H1 (cell line): ENCODE data around the gene RUFY4. TPM values are rescaled to one million over a fixed set of nuclear protein-coding genes. Genes with fewer than 3 reads are reported as not detected.

ENCODE experiments used
- CTCF ChIA-PET: fragments of 300-600 bp; sonication (Branson Sonifier 250); formaldehyde crosslinking; loops from one replicate; lab custom pipeline; 2021; ENCODE audit not compliant: partially characterized antibody; lab: Charles Lee
- POLR2A ChIA-PET: fragments of 300-600 bp; sonication (Branson Sonifier 250); formaldehyde crosslinking; loops from one replicate; lab custom pipeline; 2021; ENCODE audit warnings: inconsistent platforms; ENCODE audit not compliant: partially characterized antibody; lab: Charles Lee
- DNase-seq, 2 experiments: peaks; one replicate each; pipeline versions ENCODE4 v3.0.0 to v3.0.0-alpha.2; 2010 to 2022; ENCODE audit warnings: low spot score in 2 of 2, low read depth in 1 of 2, mixed read lengths in 1 of 2
- FAIRE-seq: peaks from 2 replicates; lab custom pipeline; 2011; peaks lifted over from hg19 to GRCh38; lab: Jason Lieb, UNC
- H2AFZ ChIP-seq: 2 replicates; pipeline ENCODE4 v1.8.1; 2012; ENCODE audit warnings: low read length, inconsistent platforms
- H2AK5ac ChIP-seq: 2 replicates; pipeline ENCODE4 v1.6.1; 2013; ENCODE audit warnings: low read depth, low read length
- H2BK120ac ChIP-seq: replicated peaks from 2 replicates; pipeline ENCODE3; 2013; ENCODE audit warnings: low read depth, low read length, inconsistent platforms
- H2BK12ac ChIP-seq: 2 replicates; pipeline ENCODE4 v1.6.1; 2013; ENCODE audit warnings: low read depth, low read length
- H2BK15ac ChIP-seq: 2 replicates; pipeline ENCODE4 v1.6.1; 2013; ENCODE audit warnings: low read length
- H2BK20ac ChIP-seq: 2 replicates; pipeline ENCODE4 v1.6.1; 2013; ENCODE audit warnings: low read length
- H2BK5ac ChIP-seq: 2 replicates; pipeline ENCODE4 v1.6.1; 2013; ENCODE audit warnings: low read depth, low read length
- H3K14ac ChIP-seq: 2 replicates; pipeline ENCODE4 v1.6.1; 2013; ENCODE audit warnings: inconsistent platforms; ENCODE audit not compliant: insufficient read length
- H3K18ac ChIP-seq: 2 replicates; pipeline ENCODE4 v1.6.1; 2013; ENCODE audit warnings: low read length; ENCODE audit errors: extremely low read depth
- H3K23ac ChIP-seq: 2 replicates; pipeline ENCODE4 v1.6.1; 2013; ENCODE audit warnings: inconsistent platforms; ENCODE audit not compliant: insufficient read length
- H3K23me2 ChIP-seq: 2 replicates; pipeline ENCODE4 v1.6.1; 2013; ENCODE audit warnings: low read depth, low read length
- H3K27ac ChIP-seq: 2 replicates; pipeline ENCODE4 v1.6.1; 2011; ENCODE audit warnings: low read depth, low read length, inconsistent platforms
- H3K27me3 ChIP-seq, 4 experiments: replicated peaks in 1 of 4; 1 replicate in 1 of 4; 2 replicates in 3 of 4; pipeline versions ENCODE4 v1.6.1 to v1.8.1; 2011 to 2013; ENCODE audit warnings: low read length in 3 of 4, mild to moderate bottlenecking in 3 of 4, inconsistent platforms in 2 of 4, mixed read lengths in 2 of 4, moderate library complexity in 1 of 4; ENCODE audit not compliant: control insufficient read depth in 3 of 4, insufficient read depth in 3 of 4; ENCODE audit errors: extremely low read depth in 1 of 4
- H3K36me3 ChIP-seq, 4 experiments: 2 replicates each; pipeline versions ENCODE4 v1.6.1 to v1.8.1; 2011 to 2013; ENCODE audit warnings: mild to moderate bottlenecking in 4 of 4, low read length in 3 of 4, moderate library complexity in 2 of 4, control low read depth in 1 of 4, inconsistent platforms in 1 of 4; ENCODE audit not compliant: insufficient read depth in 4 of 4, control insufficient read depth in 2 of 4
- H3K4ac ChIP-seq: replicated peaks from 2 replicates; pipeline ENCODE3; 2013; ENCODE audit warnings: low read length, low read depth, mixed read lengths, inconsistent platforms; ENCODE audit not compliant: insufficient read length
- H3K4me1 ChIP-seq, 4 experiments: replicated peaks in 1 of 4; 1 replicate in 1 of 4; 2 replicates in 3 of 4; pipeline versions ENCODE4 v1.6.1 to v1.8.1; 2011 to 2013; ENCODE audit warnings: low read length in 3 of 4, inconsistent platforms in 2 of 4, mixed read lengths in 1 of 4; ENCODE audit not compliant: insufficient read depth in 4 of 4, control insufficient read depth in 3 of 4
- H3K4me2 ChIP-seq, 2 experiments: 2 replicates each; pipeline versions ENCODE4 v1.6.1 to v1.8.1; 2011 to 2013; ENCODE audit warnings: low read depth in 2 of 2, low read length in 2 of 2, control low read depth in 1 of 2, inconsistent platforms in 1 of 2, mild to moderate bottlenecking in 1 of 2; ENCODE audit not compliant: insufficient read depth in 1 of 2
- H3K4me3 ChIP-seq, 4 experiments: fragments of 200-600, 300-600 bp in 1 of 4; sonication (generic), shearing (Covaris generic), sonication (Bioruptor Twin) in 1 of 4; 2 replicates each; pipeline versions ENCODE4 v1.5.1 to v1.8.1; 2011 to 2016; ENCODE audit warnings: low read length in 4 of 4, low read depth in 3 of 4, control low read depth in 2 of 4, inconsistent platforms in 2 of 4, mild to moderate bottlenecking in 2 of 4, mixed read lengths in 1 of 4, moderate library complexity in 1 of 4; ENCODE audit not compliant: insufficient read depth in 2 of 4; ENCODE audit errors: extremely low read depth in 1 of 4
- H3K56ac ChIP-seq: replicated peaks from 2 replicates; pipeline ENCODE3; 2013; ENCODE audit warnings: low read depth, mild to moderate bottlenecking, mixed read lengths, low read length, inconsistent platforms; ENCODE audit not compliant: insufficient read length
- H3K79me1 ChIP-seq: 2 replicates; pipeline ENCODE4 v1.6.1; 2013; ENCODE audit warnings: low read depth, low read length, control low read depth
- H3K79me2 ChIP-seq, 2 experiments: 2 replicates each; pipeline versions ENCODE4 v1.6.1 to v1.8.1; 2012 to 2013; ENCODE audit warnings: low read length in 2 of 2, mild to moderate bottlenecking in 2 of 2, inconsistent platforms in 1 of 2; ENCODE audit not compliant: insufficient read depth in 2 of 2, control insufficient read depth in 1 of 2
- H3K9ac ChIP-seq, 4 experiments: replicated peaks in 1 of 4; 1 replicate in 1 of 4; 2 replicates in 3 of 4; pipeline versions ENCODE4 v1.6.1 to v1.8.1; 2011 to 2013; ENCODE audit warnings: low read depth in 3 of 4, low read length in 3 of 4, control low read depth in 2 of 4, mild to moderate bottlenecking in 2 of 4, moderate library complexity in 2 of 4, inconsistent platforms in 1 of 4; ENCODE audit errors: extremely low read depth in 1 of 4
- H3K9me3 ChIP-seq, 2 experiments: 2 replicates each; pipeline versions ENCODE4 v1.6.1 to v1.8.1; 2012 to 2013; ENCODE audit warnings: mild to moderate bottlenecking in 2 of 2, moderate library complexity in 2 of 2, control low read depth in 1 of 2, inconsistent platforms in 1 of 2, low read depth in 1 of 2, low read length in 1 of 2, mixed read lengths in 1 of 2; ENCODE audit not compliant: insufficient read depth in 2 of 2
- H4K20me1 ChIP-seq, 2 experiments: replicated peaks in 1 of 2; 2 replicates each; pipeline versions ENCODE3 to v1.8.1; 2011 to 2013; ENCODE audit warnings: inconsistent platforms in 2 of 2, low read length in 2 of 2, mild to moderate bottlenecking in 1 of 2; ENCODE audit not compliant: insufficient read depth in 2 of 2, control insufficient read depth in 1 of 2
- H4K5ac ChIP-seq: 2 replicates; pipeline ENCODE4 v1.6.1; 2013; ENCODE audit warnings: low read length, low read depth, mixed read lengths, inconsistent platforms; ENCODE audit not compliant: insufficient read length
- H4K8ac ChIP-seq: 2 replicates; pipeline ENCODE4 v1.8.0; 2013; ENCODE audit warnings: mild to moderate bottlenecking, moderate library complexity, low read length, inconsistent platforms; ENCODE audit not compliant: insufficient read depth; ENCODE audit errors: extremely low read depth
- H4K91ac ChIP-seq: replicated peaks from 2 replicates; pipeline ENCODE3; 2013; ENCODE audit warnings: low read length, mixed read lengths, inconsistent platforms; ENCODE audit not compliant: insufficient read length
- GABPA ChIP-seq: IDR thresholded peaks from 2 replicates; pipeline ENCODE4 v1.6.1; 2011; ENCODE audit warnings: mild to moderate bottlenecking, low read length, moderate library complexity, borderline replicate concordance; ENCODE audit not compliant: insufficient read depth
- WGBS, 2 experiments: shearing (Covaris generic) in 1 of 2; methylation state at CpG; one replicate each; pipeline versions ENCODE4 v1.1.6 to v1.1.7; 2013 to 2015; ENCODE audit warnings: low lambda C conversion rate in 2 of 2, mixed read lengths in 2 of 2, inconsistent platforms in 1 of 2, low coverage in 1 of 2, missing lambda C conversion rate in 1 of 2; ENCODE audit not compliant: insufficient replicate concordance in 2 of 2, insufficient coverage in 1 of 2, insufficient read length in 1 of 2; ENCODE audit errors: extremely low coverage in 1 of 2, missing lambda C conversion rate in 1 of 2; 5-methylcytosine and 5-hydroxymethylcytosine counted together
- polyA plus RNA-seq, 7 experiments: library from polyadenylated mRNA; depleted of rRNA in 3 of 7; stranded (reverse) in 5 of 7; unstranded in 2 of 7; fragments of >200 nt in 5 of 7; fragments of 200-250 nt in 2 of 7; gene quantifications; 1 replicate in 5 of 7; 2 replicates in 1 of 7; 4 replicates in 1 of 7; pipeline versions ENCODE4 v1.2.1 to v1.2.3, GENCODE V29; 2011 to 2013; ENCODE audit warnings: missing spikeins in 2 of 7, mixed read lengths in 2 of 7
- total RNA-seq: library from RNA; stranded (reverse); fragmentation: NEBNext Ultra II Directional; extraction: Animal tissue kit (Norgen Biotek cat#: 25700); gene quantifications from 2 replicates; pipeline ENCODE4 v1.2.1, GENCODE V29; 2021

Gene RUFY4
- total and polyA plus RNA-seq, 2 of the 8 experiments (the other 6 are each of a cell fraction or from before 2014, with no cell fraction given): 0.32 to 0.38 TPM

- H3K36me3 ChIP-seq: no peaks in the 10 kb centered on the region
- H3K79me2 ChIP-seq: no peaks in the 10 kb centered on the region
- no peak overlapping the region for H2AK5ac ChIP-seq
- H3K23ac ChIP-seq: no peak overlapping the region
- H2BK15ac ChIP-seq: no peak overlapping the region
- ChIA-PET CTCF (interaction anchor here (0.7 kb wide), 1 partner anchor 121 kb away, joined by 3 read pairs; no protein-coding TSS in a partner anchor), POLR2A (no interaction called here)
- H3K18ac ChIP-seq: no peak overlapping the region
- no peak overlapping the region for H3K14ac ChIP-seq
- no peaks in the 10 kb centered on the region for H4K20me1 ChIP-seq
- WGBS, 2 experiments: 84% methylated on average over 8 of the region's 8 CpGs; no CpG with 5 or more reads in 1 of the 2 experiments
- H2BK12ac ChIP-seq: no peak overlapping the region
- no peaks in the 10 kb centered on the region for H3K27me3 ChIP-seq
- H3K4me3 ChIP-seq: no peak overlapping the region
- no peak overlapping the region for H3K27ac ChIP-seq
- DNase-seq (no peak), FAIRE-seq (no peak)
- no peaks in the 10 kb centered on the region for H3K79me1 ChIP-seq
- H3K9ac ChIP-seq: no peak overlapping the region
- TF ChIP-seq GABPA: no peak
- no peak overlapping the region for H2BK120ac ChIP-seq
- no peaks in the 10 kb centered on the region for H3K4me1 ChIP-seq
- H2AFZ ChIP-seq: no peak overlapping the region
- no peak overlapping the region for H2BK5ac ChIP-seq
- no peak overlapping the region for H3K4ac ChIP-seq
- no peak overlapping the region for H4K8ac ChIP-seq
- no peak overlapping the region for H2BK20ac ChIP-seq
- H3K9me3 ChIP-seq: peaks cover 7 to 8% of the 10 kb centered on the region in 2 experiments; a peak in 2 of 4 replicates
- H3K23me2 ChIP-seq: no peaks in the 10 kb centered on the region
- H3K56ac ChIP-seq: no peak overlapping the region
- no peak overlapping the region for H4K91ac ChIP-seq
- H4K5ac ChIP-seq: no peak overlapping the region
- H3K4me2 ChIP-seq: no peak overlapping the region
Measured at GRCh38 chr2:218047536-218048225, 21.4 kb upstream of the RUFY4 start.
